GM18498 (cell line): Measurements from ENCODE around the gene RBBP8NL.

Source experiments
- ATAC-seq: cut with Tn5 transposase; IDR thresholded peaks from one replicate; pipeline ENCODE4 v1.9.1; 2021; ENCODE audit warnings: mild to moderate bottlenecking, moderate library complexity; ENCODE audit not compliant: unreplicated experiment

RBBP8NL gene

GRCh38 chr20:62422636-62423325 lies 4.6 kb downstream of the RBBP8NL start:
- no peak for ATAC-seq

DNA sequence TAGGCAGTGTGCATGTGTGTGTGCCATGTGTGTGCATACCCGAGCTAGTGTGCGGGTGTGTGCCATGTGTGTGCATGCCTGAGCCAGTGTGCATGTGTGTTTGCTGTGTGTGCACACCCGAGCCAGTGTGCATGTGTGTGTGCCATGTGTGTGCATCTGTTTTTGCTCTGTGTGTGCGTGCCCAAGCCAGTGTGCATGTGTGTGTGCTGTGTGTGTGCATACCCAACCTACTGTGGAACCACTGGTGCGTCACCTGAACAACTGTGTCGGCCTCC lies 5.7 kb downstream of the RBBP8NL start:
- ATAC-seq: no peak

DNA sequence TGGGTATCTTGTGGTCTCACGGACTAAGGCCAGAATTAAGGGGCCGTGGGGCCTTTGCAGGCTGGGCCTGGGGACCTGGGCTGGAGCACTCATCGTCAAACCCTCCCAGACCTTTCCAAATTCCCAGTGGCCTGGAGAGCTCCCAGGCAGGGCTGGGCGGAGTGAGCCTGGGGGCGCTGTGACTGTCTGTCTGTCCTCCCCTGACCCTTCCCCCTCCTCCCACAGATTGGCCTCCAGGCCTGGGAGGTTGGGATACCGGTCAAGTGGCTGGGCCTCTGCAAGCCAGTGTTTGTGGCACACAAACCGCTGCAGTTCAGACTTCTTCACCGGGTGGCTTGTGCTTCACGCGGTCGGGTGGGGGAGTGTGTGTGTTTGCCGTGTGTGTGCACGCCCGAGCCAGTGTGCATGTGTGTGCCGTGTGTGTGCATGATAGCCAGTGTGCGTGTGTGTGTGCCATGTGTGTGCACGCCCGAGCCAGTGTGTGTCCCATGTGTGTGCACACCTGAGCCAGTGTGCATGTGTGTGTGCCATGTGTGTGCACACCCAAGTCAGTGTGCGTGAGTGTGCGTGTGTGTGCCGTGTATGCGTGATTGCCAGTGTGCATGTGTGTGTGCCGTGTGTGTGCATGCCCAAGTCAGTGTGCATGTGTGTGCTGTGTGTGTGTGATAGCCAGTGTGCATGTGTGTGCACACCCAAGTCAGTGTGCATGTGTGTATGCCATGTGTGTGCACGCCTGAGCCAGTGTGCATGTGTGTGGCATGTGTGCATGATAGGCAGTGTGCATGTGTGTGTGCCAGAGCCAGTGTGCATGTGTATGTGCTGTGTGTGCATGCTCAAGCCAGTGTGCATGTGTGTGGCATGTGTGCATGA lies 6.3 kb downstream of the RBBP8NL start:
- ATAC-seq: no peak

DNA sequence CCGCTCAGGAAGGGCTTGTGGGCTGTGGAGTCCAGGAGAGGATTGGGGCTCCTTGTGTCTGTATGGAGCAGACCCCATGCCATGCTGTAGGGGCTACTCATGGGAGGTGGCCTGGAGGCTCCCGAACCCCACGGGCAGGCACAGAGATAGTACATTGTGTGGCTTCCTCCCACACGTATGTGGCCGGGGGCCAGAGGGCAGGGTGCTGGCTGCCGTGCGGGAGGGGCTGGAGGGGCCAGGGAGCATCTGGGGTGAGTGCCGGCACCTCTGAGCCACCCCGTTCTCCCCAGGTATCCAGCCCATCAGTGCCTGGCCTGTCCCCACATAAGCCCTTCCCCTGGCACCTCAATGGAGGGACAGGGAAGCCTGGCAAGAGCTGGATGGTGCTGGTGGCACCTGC lies 7.6 kb downstream of the RBBP8NL start:
- no peak for ATAC-seq

GRCh38 chr20:62418709-62419487 lies 8.4 kb downstream of the RBBP8NL start:
- no peak for ATAC-seq

DNA sequence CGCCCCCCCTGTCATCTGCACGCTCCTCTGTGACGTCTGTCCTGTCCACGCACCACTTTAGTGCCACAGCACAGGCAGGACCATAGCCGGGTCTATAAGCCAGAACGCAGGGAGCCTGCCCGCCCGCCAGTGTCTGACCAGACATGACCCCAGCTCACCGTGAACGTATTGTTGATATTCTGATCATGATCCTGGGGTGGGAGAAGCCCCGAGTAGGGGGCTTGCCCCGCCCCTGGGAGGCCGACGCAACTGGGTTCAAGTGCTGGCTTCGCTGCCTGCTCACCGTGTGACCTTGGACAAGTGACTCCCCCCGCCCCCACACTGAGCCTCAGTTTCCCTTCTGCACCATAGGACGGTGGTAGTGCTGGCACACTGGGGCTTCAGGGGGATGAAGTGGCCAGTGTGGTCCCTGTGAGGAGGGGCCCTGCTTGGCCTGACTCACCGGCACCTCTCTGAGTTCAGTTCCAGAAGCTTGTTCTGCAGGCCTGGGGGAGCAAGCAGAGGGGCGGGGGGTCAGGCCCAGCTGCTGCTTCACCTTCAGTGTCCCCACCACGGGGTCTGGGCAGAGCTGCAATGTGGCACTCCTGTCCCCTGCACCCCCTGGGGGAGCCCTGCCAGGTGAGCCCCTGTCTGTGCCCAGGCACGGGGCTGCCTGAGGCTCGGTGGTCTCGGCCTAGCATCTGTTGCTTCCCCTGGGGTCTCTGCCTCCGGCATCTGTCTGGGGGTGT lies 9.2 kb downstream of the RBBP8NL start:
- no peak for ATAC-seq

GRCh38 chr20:62416651-62417637 lies 10.4 kb downstream of the RBBP8NL start:
- no peak for ATAC-seq

DNA sequence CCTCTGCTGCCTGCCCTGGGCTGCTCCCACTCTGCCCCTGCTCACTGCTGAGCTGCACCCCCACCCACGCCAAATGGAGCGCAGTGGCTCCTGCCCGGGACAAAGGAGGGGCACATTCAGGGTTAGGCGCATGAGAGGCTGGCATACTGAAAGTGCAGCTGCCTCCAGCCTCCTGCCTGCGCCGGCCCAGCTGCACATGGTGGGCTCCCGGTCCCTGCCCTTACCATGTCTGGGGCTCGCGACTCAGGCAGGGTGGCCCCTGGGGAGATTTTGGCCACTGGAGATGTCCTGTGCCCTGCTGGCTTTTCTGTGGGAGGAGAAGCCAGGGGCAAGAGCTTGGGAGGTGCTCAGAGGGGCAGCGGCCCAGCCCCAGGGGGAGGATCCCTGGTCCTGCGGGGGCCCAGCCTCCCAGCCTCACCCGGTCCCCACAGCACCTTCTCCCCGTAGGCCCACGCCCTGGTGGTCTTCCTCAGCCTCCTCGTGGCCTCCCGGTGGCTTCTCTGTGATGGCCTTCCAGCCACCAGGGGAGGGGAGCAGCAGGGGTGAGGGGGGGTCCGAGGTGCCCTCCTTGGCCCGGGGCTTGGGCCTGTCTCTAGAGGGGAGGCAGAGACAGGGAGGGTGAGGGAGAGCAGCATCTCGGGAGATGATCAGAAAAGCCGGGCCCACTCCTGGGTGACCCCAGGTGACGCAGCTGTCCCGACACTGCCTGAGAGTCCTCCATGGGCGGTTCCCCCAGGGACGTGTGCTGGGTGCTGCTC lies 11.8 kb downstream of the RBBP8NL start:
- no peak for ATAC-seq

DNA sequence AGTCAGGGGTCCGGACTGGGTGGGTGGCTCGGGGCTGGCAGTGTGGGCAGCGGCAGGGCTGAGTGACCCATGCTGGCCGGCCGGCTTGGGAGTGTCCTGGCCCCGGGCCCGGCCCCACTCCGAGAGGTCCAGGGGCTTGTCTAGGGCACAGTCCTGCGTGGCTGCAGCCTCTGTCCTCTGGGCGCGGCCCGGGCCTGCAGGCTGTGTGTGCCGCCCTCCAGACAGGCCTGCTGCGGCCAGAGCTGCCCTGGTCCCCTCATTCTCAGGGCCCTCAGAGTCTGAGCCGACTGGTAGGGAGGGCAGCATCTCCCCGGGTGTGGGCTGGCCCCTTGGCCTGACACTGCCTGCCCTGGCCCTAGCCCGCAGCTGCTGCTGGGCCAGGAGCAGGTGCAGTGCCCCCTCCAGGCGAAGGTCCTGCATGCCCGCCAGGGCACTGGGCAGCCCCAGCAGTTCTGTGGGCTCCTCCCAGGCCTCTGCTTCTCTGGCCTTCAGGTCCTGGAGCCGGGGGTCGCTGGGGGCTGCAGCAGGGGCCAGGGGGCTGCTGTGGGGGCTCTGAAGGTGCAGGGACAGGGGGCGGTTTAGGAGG lies 13.3 kb downstream of the RBBP8NL start:
- ATAC-seq: no peak

DNA sequence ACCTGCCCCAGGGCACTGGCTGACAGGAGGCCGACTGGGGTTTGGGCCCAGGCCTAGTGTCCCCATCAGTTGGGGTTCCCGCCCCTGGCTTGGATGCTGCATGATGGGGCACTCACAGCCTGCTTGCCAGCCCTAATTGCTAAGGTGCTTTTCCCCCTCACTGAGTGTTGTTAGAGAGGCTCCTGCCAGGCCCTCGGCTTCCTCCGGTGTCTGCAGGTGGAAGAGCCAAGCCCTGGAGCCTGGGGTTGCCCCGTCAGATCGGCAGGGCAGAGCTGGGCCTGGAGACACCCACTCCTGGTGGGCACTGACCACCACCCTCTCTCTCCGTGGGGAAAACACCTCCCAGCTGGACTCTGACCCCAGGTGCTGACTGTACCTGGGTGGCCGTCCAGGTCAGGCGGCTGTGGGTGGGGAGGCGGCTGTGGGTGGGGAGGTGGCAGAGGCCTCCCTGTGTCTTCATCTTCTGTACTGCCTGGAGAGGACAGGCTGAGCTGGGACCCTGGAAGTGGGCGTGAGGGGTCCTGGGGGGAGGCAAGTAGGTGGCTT lies 14.2 kb downstream of the RBBP8NL start:
- ATAC-seq: no peak

DNA sequence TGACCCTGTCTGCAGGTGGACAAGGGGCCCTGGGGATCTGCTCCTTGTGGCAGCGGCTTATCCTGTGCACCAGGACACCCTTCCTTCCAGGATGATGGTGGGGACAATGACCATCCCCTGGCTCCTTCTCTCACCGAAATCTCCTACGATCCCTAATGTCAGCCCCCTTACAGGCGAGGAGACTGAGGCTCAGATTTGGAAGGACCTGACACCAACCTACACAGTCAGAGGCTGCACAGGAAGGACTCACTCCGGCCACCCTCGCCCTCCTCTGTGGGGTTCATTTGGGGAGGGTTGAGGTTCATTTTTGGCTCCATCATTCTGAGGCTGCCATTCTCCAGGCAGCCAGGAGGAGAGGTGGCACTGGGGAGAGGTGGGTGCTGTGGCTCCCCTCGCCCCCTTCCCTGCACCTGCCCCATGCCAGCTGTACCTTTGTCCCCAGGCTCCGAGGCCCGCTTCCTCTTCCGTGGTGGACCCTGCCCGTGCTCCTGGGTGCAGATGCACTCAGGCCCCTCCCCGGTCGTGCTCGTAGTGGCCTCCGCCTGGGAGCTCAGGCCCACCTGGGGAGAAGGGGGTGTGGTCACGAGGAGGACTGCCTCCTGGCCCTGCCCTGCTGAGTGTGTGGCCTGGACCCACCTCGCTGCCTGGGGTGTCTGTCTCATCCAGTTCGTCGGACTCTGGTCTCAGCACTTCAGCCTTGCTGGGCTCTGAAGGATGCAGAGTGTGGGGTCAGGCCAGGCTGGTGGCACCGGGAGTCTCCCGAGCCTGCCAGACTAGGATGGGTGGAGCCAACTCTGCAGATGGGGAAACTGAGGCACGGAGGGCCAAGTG lies 14.9 kb downstream of the RBBP8NL start:
- ATAC-seq: no peak

- no peak for ATAC-seq
Measured at GRCh38 chr20:62411479-62412193, 15.7 kb downstream of the RBBP8NL start.

DNA sequence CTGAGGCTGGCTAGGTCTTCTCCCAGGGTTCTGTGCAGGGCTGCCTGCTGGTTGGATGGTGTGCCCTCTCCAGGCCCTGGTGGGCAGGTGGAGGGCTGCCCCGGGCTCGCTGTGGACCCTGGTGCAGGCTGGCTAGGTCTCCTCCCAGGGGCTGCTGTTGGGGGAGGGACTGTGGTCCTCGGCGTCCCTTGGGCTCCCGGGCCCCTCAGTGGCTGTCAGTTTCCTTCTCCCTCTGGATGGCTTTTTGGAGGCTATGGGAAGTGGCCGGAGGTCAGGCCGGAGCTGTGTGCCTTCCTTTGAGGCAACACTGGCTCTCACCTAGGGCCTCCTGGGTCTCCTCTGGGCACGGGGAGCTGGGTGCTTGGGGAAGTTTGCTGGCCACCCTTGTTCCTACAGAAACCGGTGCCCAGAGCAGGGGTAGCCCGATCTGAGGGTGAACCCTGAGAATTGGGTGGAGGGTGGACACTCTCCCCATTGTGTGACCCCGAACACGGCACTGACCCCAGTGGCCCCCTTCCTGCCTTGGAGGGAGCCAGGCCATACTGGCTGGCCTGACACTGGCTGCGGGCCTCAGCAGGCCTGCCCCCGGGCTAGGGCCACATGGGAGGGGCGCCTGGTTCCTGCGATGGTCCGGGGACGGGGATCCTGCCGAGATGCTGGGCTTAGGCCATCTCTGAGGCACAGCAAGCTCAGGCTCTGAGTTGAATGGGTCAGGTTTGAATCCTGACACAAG lies 16.4 kb downstream of the RBBP8NL start:
- ATAC-seq: no peak

GRCh38 chr20:62409931-62410745 lies 17.2 kb downstream of the RBBP8NL start:
- no peak for ATAC-seq

- no peak for ATAC-seq
Measured at GRCh38 chr20:62409086-62409853, 18.1 kb downstream of the RBBP8NL start.
